Heart left ventricle (tissue), 13 donors: ENCODE data around the gene CALHM1.
"Not testable (repeated sequence)": the region's sequence is repeated elsewhere in the genome, so short reads cannot be mapped to it uniquely, and the experiment has no call there.

Experiments
- POLR2A ChIP-seq, 2 donors: fragments of 450-650 bp; IDR thresholded peaks; one replicate each; pipeline ENCODE4 v1.6.1; 2017; ENCODE audit warnings: antibody characterized with exemption in 2 of 2, mild to moderate bottlenecking in 2 of 2, moderate library complexity in 2 of 2
- TF ChIP-seq, protein P1 (sequence below), 12 donors: fragments of 200-600 bp; sonication (generic) in 4 of 12; IDR thresholded peaks; one replicate each; pipeline versions ENCODE4 v1.5.0 to v1.8.0; 2018 to 2022; ENCODE audit warnings: antibody characterized with exemption in 12 of 12, mild to moderate bottlenecking in 5 of 12
- donor health status: ischemic (EF 13 %, LVEDD 7.1; RV severe dilation, severe dysfunction).
- donor health status: DM: no; HTN: yes; CAD: no.
- donor health status: DM: no; HTN: no; CAD: no.
- donor health status: ischemic (EF 25% LVEDD 6.9; RV normal size, moderate dysfunction).
- donor health status: ischemic (EF 25% LVEDD 5.7; RV mildly dilated, moderate dysfunction).
- donor health status: ischemic (EF 35%, LVEDD 5.7; RV mildly dilated, moderate dysfunction).
- donor health status: nonischemic (EF 11% LVEDD 7.7; RV severe dilation, severe dysfunction).
- donor health status: DM: yes; HTN: yes; CAD: no.
- donor health status: PGD.
- donor health status: ischemic (EF 29% LVEDD 5.4; RV normal size, mild dysfunction).
- donor health status: nonischemic (EF 23%, LVEDD 6.1; RV moderate dilation, normal function).

GRCh38 chr10:103486635-103487409, 28.1 kb upstream of the CALHM1 start:
- TF ChIP-seq, protein P1, sequence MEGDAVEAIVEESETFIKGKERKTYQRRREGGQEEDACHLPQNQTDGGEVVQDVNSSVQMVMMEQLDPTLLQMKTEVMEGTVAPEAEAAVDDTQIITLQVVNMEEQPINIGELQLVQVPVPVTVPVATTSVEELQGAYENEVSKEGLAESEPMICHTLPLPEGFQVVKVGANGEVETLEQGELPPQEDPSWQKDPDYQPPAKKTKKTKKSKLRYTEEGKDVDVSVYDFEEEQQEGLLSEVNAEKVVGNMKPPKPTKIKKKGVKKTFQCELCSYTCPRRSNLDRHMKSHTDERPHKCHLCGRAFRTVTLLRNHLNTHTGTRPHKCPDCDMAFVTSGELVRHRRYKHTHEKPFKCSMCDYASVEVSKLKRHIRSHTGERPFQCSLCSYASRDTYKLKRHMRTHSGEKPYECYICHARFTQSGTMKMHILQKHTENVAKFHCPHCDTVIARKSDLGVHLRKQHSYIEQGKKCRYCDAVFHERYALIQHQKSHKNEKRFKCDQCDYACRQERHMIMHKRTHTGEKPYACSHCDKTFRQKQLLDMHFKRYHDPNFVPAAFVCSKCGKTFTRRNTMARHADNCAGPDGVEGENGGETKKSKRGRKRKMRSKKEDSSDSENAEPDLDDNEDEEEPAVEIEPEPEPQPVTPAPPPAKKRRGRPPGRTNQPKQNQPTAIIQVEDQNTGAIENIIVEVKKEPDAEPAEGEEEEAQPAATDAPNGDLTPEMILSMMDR (IDR thresholded peaks at IDR 0.05): not testable (repeated sequence)
- not testable (repeated sequence) for TF ChIP-seq POLR2A (IDR thresholded peaks at IDR 0.05)
